Ascending aorta (tissue), 2 donors: Measurements from ENCODE around the gene NEMP1. TPM values are rescaled to one million over a fixed set of nuclear protein-coding genes. Genes with fewer than 3 reads are reported as not detected.

Experiments used
- DNase-seq, 2 donors: peaks; one replicate each; pipeline ENCODE4 v3.0.0-alpha.2; 2019; ENCODE audit warnings: low spot score in 2 of 2
- H3K27ac ChIP-seq, 2 donors: fragments of 200-600 bp; sonication (generic); one replicate each; pipeline ENCODE4 v1.5.1; 2016 to 2017; ENCODE audit warnings: mild to moderate bottlenecking in 1 of 2
- H3K27me3 ChIP-seq: fragments of 200-600 bp; sonication (generic); one replicate; pipeline ENCODE4 v1.5.1; 2017
- H3K36me3 ChIP-seq, 2 donors: fragments of 200-600 bp; sonication (generic); one replicate each; pipeline ENCODE4 v1.5.1; 2016
- H3K4me1 ChIP-seq, 2 donors: fragments of 200-600 bp; sonication (generic); one replicate each; pipeline ENCODE4 v1.5.1; 2016 to 2017; ENCODE audit warnings: mild to moderate bottlenecking in 1 of 2
- H3K4me3 ChIP-seq, 2 donors: fragments of 200-600 bp; sonication (generic); one replicate each; pipeline ENCODE4 v1.5.1; 2016 to 2017; ENCODE audit warnings: mild to moderate bottlenecking in 1 of 2
- H3K9me3 ChIP-seq, 2 donors: fragments of 200-600 bp; sonication (generic); one replicate each; pipeline ENCODE4 v1.5.1; 2016
- CTCF ChIP-seq, 3 experiments: fragments of 200-600 bp in 2 of 3; fragments of 450-650 bp in 1 of 3; sonication (generic) in 2 of 3; IDR thresholded peaks; one replicate each; pipeline ENCODE4 v1.5.1; 2016 to 2019; ENCODE audit warnings: antibody characterized with exemption in 3 of 3, mild to moderate bottlenecking in 1 of 3, moderate library complexity in 1 of 3
- intact Hi-C: fragments of 100-400 bp; cut with DNase I; formaldehyde crosslinking; loops from one replicate; pipeline ENCODE4 v1.15.1; 2023
- total RNA-seq: library from RNA; depleted of rRNA; stranded (reverse); fragments of >200 nt; gene quantifications from one replicate; pipeline ENCODE4 v1.1.0, GENCODE V29; 2016

NEMP1 gene
- total RNA-seq, 1 donor from 2014 or later = 7.7 TPM

GRCh38 chr12:57051011-57051410, 27.6 kb downstream of the NEMP1 start:
- intact Hi-C loops = no loop called here
- DNase-seq = no peak
- Histone ChIP-seq H3K4me1 (no peaks in the 10 kb centered on the region), H3K4me3 (no peak overlapping the region), H3K27ac (no peak overlapping the region), H3K36me3 (no peaks in the 10 kb centered on the region), H3K9me3 (no peaks in the 10 kb centered on the region), H3K27me3 (no peaks in the 10 kb centered on the region)
- no peak for TF ChIP-seq CTCF (IDR thresholded peaks at IDR 0.05)

- no peak within 1 kb of the TSS for H3K27ac ChIP-seq
- no peaks in the 10 kb centered on the region for H3K9me3 ChIP-seq
- no peaks in the 10 kb centered on the region for H3K36me3 ChIP-seq
- intact Hi-C loops = no loop called here
- H3K27me3 ChIP-seq = no peaks in the 10 kb centered on the region
- no peak for TF ChIP-seq CTCF (IDR thresholded peaks at IDR 0.05)
- DNase-seq = no peak
- no peaks in the 10 kb centered on the region for H3K4me1 ChIP-seq
- no peak within 1 kb of the TSS for H3K4me3 ChIP-seq
These were observed 28.7 kb downstream of the NEMP1 start, which contains the start of gene MYO1A for GRCh38 chr12:57049890-57050289. MYO1A (minus strand) TSS chr12:57050129; CDS start chr12:57048323, 1,806 bp downstream.

GRCh38 chr12:57049119-57049446, 29.5 kb downstream of the NEMP1 start:
- Histone ChIP-seq H3K27me3 (no peaks in the 10 kb centered on the region), H3K9me3 (no peaks in the 10 kb centered on the region), H3K36me3 (no peaks in the 10 kb centered on the region), H3K4me1 (no peaks in the 10 kb centered on the region), H3K4me3 (no peak overlapping the region), H3K27ac (no peak overlapping the region)
- TF ChIP-seq CTCF (IDR thresholded peaks at IDR 0.05) = no peak
- DNase-seq = no peak
- intact Hi-C loops = no loop called here

GRCh38 chr12:57048423-57049118, 30.0 kb downstream of the NEMP1 start:
- intact Hi-C loops = no loop called here
- Histone ChIP-seq H3K27me3 (no peaks in the 10 kb centered on the region), H3K4me1 (no peaks in the 10 kb centered on the region), H3K9me3 (no peaks in the 10 kb centered on the region), H3K4me3 (no peak overlapping the region), H3K27ac (no peak overlapping the region), H3K36me3 (no peaks in the 10 kb centered on the region)
- no peak for TF ChIP-seq CTCF (IDR thresholded peaks at IDR 0.05)
- no peak for DNase-seq

GRCh38 chr12:57047981-57048380, 30.6 kb downstream of the NEMP1 start:
- Histone ChIP-seq H3K9me3 (no peaks in the 10 kb centered on the region), H3K27me3 (no peaks in the 10 kb centered on the region), H3K27ac (no peak overlapping the region), H3K4me1 (no peaks in the 10 kb centered on the region), H3K4me3 (no peak overlapping the region), H3K36me3 (no peaks in the 10 kb centered on the region)
- intact Hi-C loops = no loop called here
- DNase-seq = no peak
- no peak for TF ChIP-seq CTCF (IDR thresholded peaks at IDR 0.05)
